Measurements from ENCODE around the gene ATG4C. TPM values are rescaled to one million over a fixed set of nuclear protein-coding genes. Genes with fewer than 3 reads are reported as not detected.

The ATG4C gene
- total RNA-seq, 1 experiment from 2014 or later: 5.1 TPM

GRCh38 chr1:62908168-62908695 lies 124.3 kb downstream of the ATG4C start:
- Histone ChIP-seq H3K27me3 (0 out of 2 replicates have a peak, but pooled peaks cover 2% of the 10 kb centered on the region), H3K36me3 (no peaks in the 10 kb centered on the region), H3K4me3 (no peak overlapping the region), H3K9me3 (no peaks in the 10 kb centered on the region)
- DNase-seq: no peak

GRCh38 chr1:62912028-62912638 lies 128.2 kb downstream of the ATG4C start:
- no peak for DNase-seq
- H3K27me3 ChIP-seq: peaks cover 7% of the 10 kb centered on the region
- H3K4me3 ChIP-seq: no peak overlapping the region
- no peaks in the 10 kb centered on the region for H3K9me3 ChIP-seq
- no peaks in the 10 kb centered on the region for H3K36me3 ChIP-seq

Other genes starting within 250 kb of the ATG4C start
- not detected in 2 replicates for gene ANGPTL3, start 186.6 kb upstream of the ATG4C start, total RNA-seq (2014; rRNA removed; shearing (Covaris generic); ENCODE audit: low replicate concordance)
- gene DOCK7, start 95.7 kb upstream of the ATG4C start, total RNA-seq (2014; rRNA removed; shearing (Covaris generic); ENCODE audit: low replicate concordance): 21.9 and 29.2 TPM in 2 replicates